ENCODE measurements around the gene PCYT1B.

PCYT1B gene

DNA sequence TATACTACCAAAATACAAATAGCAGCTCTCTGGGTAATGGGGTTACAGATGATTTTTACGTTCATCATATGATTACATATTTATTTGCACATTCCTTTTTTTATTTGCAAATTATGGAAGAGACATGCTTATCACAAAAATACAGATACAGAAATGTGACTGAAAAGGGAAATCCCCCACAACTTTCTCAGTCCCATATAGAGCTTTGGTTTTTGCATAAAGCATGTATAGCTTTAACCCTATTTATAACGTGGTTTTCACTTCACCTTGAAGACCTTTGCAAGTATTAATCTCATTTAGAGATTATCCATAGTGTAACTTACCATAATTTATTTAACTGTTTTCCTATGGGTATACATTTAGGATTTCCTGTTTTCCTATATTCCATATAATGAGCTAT is 126.7 kb downstream of the PCYT1B start:
- DNase-seq = no peak

- no peak for DNase-seq
Observed at GRCh38 chrX:24515447-24515846, 131.7 kb downstream of the PCYT1B start.

DNA sequence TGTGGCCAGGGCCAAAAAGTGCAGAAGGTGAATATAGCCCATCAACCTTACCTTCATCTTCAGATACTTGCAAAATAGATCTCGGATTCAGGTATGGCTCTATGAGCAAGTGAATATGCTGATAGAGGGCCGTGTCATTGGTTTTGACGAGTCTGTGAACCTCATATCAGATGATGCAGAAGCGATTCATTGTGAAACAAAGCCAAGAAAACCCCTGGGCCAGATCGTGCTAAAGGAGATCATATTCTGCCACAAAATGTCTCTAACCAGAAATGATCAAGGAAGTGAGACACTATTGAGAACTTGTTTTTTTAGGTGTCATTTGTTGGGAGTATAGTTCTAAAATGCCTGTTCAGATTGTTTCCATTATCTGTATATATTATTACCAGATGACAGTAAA is 133.7 kb downstream of the PCYT1B start:
- DNase-seq = no peak

DNA sequence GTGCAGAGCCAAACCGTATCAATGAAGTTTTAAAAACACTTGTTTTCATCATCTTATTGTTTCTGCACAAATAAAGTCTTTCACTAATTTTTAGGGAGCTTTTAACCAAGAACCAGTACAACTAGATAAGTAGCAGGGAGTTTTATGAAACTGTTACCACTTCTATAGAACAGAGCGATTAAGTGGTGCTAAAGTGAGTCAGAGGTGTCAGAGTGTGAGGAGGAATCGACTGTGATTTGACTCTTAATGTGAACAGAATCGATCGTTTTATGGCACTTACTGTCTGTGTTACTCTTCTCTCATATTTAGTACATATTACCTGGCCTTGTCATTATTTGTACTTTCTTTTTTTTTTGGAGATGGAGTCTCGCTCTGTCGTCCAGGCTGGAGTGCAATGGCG is 138.8 kb downstream of the PCYT1B start:
- no peak for DNase-seq

All from islet precursor cell (in vitro differentiated cells).